Measurements from ENCODE around the gene TTC38. TPM values are rescaled to one million over a fixed set of nuclear protein-coding genes. Genes with fewer than 3 reads are reported as not detected.

TTC38 gene
- total RNA-seq, 2 donors from 2014 or later = 22.6 to 41.7 TPM

- Histone ChIP-seq H3K4me3 (no peak overlapping the region), H3K36me3 (no peaks in the 10 kb centered on the region), H3K9me3 (no peaks in the 10 kb centered on the region), H3K4me1 (no peaks in the 10 kb centered on the region), H3K27ac (no peak overlapping the region), H3K27me3 (no peaks in the 10 kb centered on the region)
- DNase-seq (ENCODE audit: low spot score) = no peak
- TF ChIP-seq, protein P1, sequence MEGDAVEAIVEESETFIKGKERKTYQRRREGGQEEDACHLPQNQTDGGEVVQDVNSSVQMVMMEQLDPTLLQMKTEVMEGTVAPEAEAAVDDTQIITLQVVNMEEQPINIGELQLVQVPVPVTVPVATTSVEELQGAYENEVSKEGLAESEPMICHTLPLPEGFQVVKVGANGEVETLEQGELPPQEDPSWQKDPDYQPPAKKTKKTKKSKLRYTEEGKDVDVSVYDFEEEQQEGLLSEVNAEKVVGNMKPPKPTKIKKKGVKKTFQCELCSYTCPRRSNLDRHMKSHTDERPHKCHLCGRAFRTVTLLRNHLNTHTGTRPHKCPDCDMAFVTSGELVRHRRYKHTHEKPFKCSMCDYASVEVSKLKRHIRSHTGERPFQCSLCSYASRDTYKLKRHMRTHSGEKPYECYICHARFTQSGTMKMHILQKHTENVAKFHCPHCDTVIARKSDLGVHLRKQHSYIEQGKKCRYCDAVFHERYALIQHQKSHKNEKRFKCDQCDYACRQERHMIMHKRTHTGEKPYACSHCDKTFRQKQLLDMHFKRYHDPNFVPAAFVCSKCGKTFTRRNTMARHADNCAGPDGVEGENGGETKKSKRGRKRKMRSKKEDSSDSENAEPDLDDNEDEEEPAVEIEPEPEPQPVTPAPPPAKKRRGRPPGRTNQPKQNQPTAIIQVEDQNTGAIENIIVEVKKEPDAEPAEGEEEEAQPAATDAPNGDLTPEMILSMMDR (IDR thresholded peaks at IDR 0.05) = no peak
These were observed 52.4 kb downstream of the TTC38 start for GRCh38 chr22:46320166-46320710.

GRCh38 chr22:46320716-46321386, 53.0 kb downstream of the TTC38 start:
- no peaks in the 10 kb centered on the region for H3K4me1 ChIP-seq
- no peak for DNase-seq (ENCODE audit: low spot score)
- TF ChIP-seq, protein P1 (IDR thresholded peaks at IDR 0.05) = no peak
- H3K27ac ChIP-seq = no peak overlapping the region
- H3K4me3 ChIP-seq = no peak overlapping the region
- no peaks in the 10 kb centered on the region for H3K36me3 ChIP-seq
- no peaks in the 10 kb centered on the region for H3K9me3 ChIP-seq
- no peaks in the 10 kb centered on the region for H3K27me3 ChIP-seq

- Histone ChIP-seq H3K27ac (no peak overlapping the region), H3K4me1 (no peaks in the 10 kb centered on the region), H3K27me3 (no peaks in the 10 kb centered on the region), H3K36me3 (no peaks in the 10 kb centered on the region), H3K9me3 (no peaks in the 10 kb centered on the region), H3K4me3 (no peak overlapping the region)
- TF ChIP-seq, protein P1 (IDR thresholded peaks at IDR 0.05) = no peak
- DNase-seq (ENCODE audit: low spot score) = no peak
These were observed 54.9 kb downstream of the TTC38 start for GRCh38 chr22:46322711-46323110.

DNA sequence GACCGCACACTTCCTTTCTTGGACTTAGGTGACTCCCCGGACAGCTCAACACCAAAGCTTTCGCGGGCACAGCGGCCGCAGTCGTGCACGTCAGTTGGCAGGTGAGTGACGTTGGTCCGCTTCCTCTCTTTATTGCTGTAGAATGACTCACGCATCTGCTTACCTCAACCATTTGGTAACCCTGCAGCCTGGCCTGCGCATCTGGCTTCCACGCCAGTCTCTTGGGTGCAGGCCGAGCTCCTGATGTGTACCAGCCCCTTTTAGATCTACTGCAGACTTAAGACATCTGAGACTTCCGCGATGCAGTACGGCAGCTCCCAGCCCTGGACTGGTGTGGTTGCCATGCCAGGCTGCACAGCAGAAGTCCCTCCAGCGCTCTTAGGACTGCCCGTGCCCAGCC, 55.4 kb downstream of the TTC38 start:
- no peaks in the 10 kb centered on the region for H3K27me3 ChIP-seq
- no peak for DNase-seq (ENCODE audit: low spot score)
- H3K4me3 ChIP-seq = no peak overlapping the region
- H3K27ac ChIP-seq = no peak overlapping the region
- no peaks in the 10 kb centered on the region for H3K36me3 ChIP-seq
- no peaks in the 10 kb centered on the region for H3K4me1 ChIP-seq
- no peaks in the 10 kb centered on the region for H3K9me3 ChIP-seq
- TF ChIP-seq, protein P1 (IDR thresholded peaks at IDR 0.05) = no peak

- Histone ChIP-seq H3K4me1 (no peaks in the 10 kb centered on the region), H3K4me3 (no peak overlapping the region), H3K27me3 (no peaks in the 10 kb centered on the region), H3K9me3 (no peaks in the 10 kb centered on the region), H3K36me3 (no peaks in the 10 kb centered on the region), H3K27ac (no peak overlapping the region)
- TF ChIP-seq, protein P1 (IDR thresholded peaks at IDR 0.05) = no peak
- DNase-seq (ENCODE audit: low spot score) = no peak
These were observed 58.4 kb downstream of the TTC38 start for GRCh38 chr22:46326066-46326680.

Data from right atrium auricular region (tissue), 2 donors.